AG04449 (cell line): ENCODE data around the gene CPT2.

ENCODE experiments used
- CTCF ChIA-PET: fragments of 350-600 bp; formaldehyde crosslinking; extraction: SDS; loops from one replicate; lab custom pipeline; 2021; ENCODE audit warnings: antibody characterized with exemption; lab: Yijun Ruan, JAX
- POLR2A ChIA-PET: fragments of 400-600, 350-600 bp; formaldehyde crosslinking; extraction: SDS; loops from one replicate; lab custom pipeline; 2020; ENCODE audit warnings: antibody characterized with exemption, inconsistent platforms; lab: Yijun Ruan, JAX
- DNase-seq: peaks from one replicate; pipeline ENCODE4 v3.0.0-alpha.2; 2010; ENCODE audit warnings: low read depth, low spot score
- H3K4me3 ChIP-seq: 2 replicates; pipeline ENCODE4 v1.5.1; 2011; ENCODE audit warnings: low read depth, mild to moderate bottlenecking, control low read depth, low read length
- CTCF ChIP-seq: IDR thresholded peaks from one replicate; pipeline ENCODE4 v1.5.1; 2011; ENCODE audit warnings: mild to moderate bottlenecking, moderate library complexity, low read length, control low read depth, inconsistent platforms; ENCODE audit not compliant: insufficient read depth; ENCODE audit errors: missing control alignments

Gene CPT2

GRCh38 chr1:53214376-53214940, 17.8 kb downstream of the CPT2 start:
- POLR2A ChIA-PET: no interaction called here
- TF ChIP-seq CTCF: no peak
- DNase-seq: no peak
- H3K4me3 ChIP-seq: no peak overlapping the region
- CTCF ChIA-PET: no interaction called here

GRCh38 chr1:53218201-53218600, 21.6 kb downstream of the CPT2 start:
- no peak for DNase-seq
- TF ChIP-seq CTCF: no peak
- CTCF ChIA-PET: no interaction called here
- POLR2A ChIA-PET: no interaction called here
- H3K4me3 ChIP-seq: no peak overlapping the region

GRCh38 chr1:53219711-53220110, 23.1 kb downstream of the CPT2 start:
- DNase-seq: no peak
- ChIA-PET POLR2A (no interaction called here), CTCF (no interaction called here)
- H3K4me3 ChIP-seq: peak overlapping the region; percentile 100
- TF ChIP-seq CTCF: no peak

- ChIA-PET CTCF (no interaction called here), POLR2A (no interaction called here)
- peak within 1 kb of the TSS; percentile 100 for H3K4me3 ChIP-seq
Observed at GRCh38 chr1:53220171-53220961, 23.7 kb downstream of the CPT2 start, which contains the start of gene CZIB. TSS of gene CZIB (minus strand) at chr1:53220634. CDS start at chr1:53220575, 59 bp downstream.

GRCh38 chr1:53220962-53221286, 24.3 kb downstream of the CPT2 start:
- no peak for DNase-seq
- ChIA-PET CTCF (no interaction called here), POLR2A (interaction anchor here (1.0 kb wide), 1 partner anchor 16 kb away, joined by 3 read pairs; no protein-coding TSS in a partner anchor)
- TF ChIP-seq CTCF: no peak
- peak overlapping the region; percentile 100 for H3K4me3 ChIP-seq

More at GRCh38 chr1:53220171-53220961, 23.7 kb downstream of the CPT2 start, which contains the start of gene CZIB:
- peak; percentile 34 for DNase-seq
- TF ChIP-seq CTCF: no peak

GRCh38 chr1:53237638-53238037, 41.0 kb downstream of the CPT2 start:
- ChIA-PET POLR2A (interaction anchor here (0.7 to 1.0 kb wide), 2 partner anchors 16 to 25 kb away, joined by 3 read pairs; no protein-coding TSS in a partner anchor), CTCF (interaction anchor here (1.0 kb wide), 1 partner anchor 41 kb away, joined by 3 read pairs; no protein-coding TSS in a partner anchor)
- TF ChIP-seq CTCF: no peak
- no peak for DNase-seq
- H3K4me3 ChIP-seq: peak overlapping the region; percentile 74
